CD4-positive, CD25-positive, alpha-beta regulatory T cell (primary cell): ENCODE data around the gene DNAH17. TPM values are rescaled to one million over a fixed set of nuclear protein-coding genes. Genes with fewer than 3 reads are reported as not detected.

Experiments used
- ATAC-seq, 2 donors: fragments of 150-1000 bp; cut with Tn5 transposase; one replicate each; pipeline ENCODE4 v1.10.0; 2021; ENCODE audit warnings: low read depth in 2 of 2, moderate number of reproducible peaks in 2 of 2, moderate library complexity in 1 of 2
- DNase-seq, 3 donors: peaks; one replicate each; pipeline versions ENCODE4 v3.0.0 to v3.0.0-alpha.2; 2012 to 2022; ENCODE audit warnings: mixed read lengths in 1 of 3
- H3K27ac ChIP-seq: one replicate; pipeline ENCODE4 v1.7.0; 2013; ENCODE audit warnings: mild to moderate bottlenecking, low read length; ENCODE audit not compliant: insufficient read depth, poor library complexity, severe bottlenecking
- H3K27me3 ChIP-seq: one replicate; pipeline ENCODE4 v1.7.0; 2013; ENCODE audit warnings: low read length; ENCODE audit not compliant: control insufficient read depth, insufficient read depth
- H3K36me3 ChIP-seq: one replicate; pipeline ENCODE4 v1.7.0; 2013; ENCODE audit warnings: mild to moderate bottlenecking, low read length, moderate library complexity; ENCODE audit not compliant: control insufficient read depth, insufficient read depth
- H3K4me1 ChIP-seq: 2 replicates; pipeline ENCODE4 v1.7.0; 2013; ENCODE audit warnings: mild to moderate bottlenecking, low read length; ENCODE audit not compliant: insufficient read depth, control insufficient read depth, poor library complexity, severe bottlenecking
- H3K4me3 ChIP-seq: one replicate; pipeline ENCODE4 v1.7.0; 2013; ENCODE audit warnings: low read depth, mild to moderate bottlenecking, low read length, moderate library complexity
- H3K9me3 ChIP-seq, 2 experiments: 1 replicate in 1 of 2; 2 replicates in 1 of 2; pipeline ENCODE4 v1.7.0; 2013; ENCODE audit warnings: low read length in 2 of 2, mild to moderate bottlenecking in 1 of 2, moderate library complexity in 1 of 2; ENCODE audit not compliant: control insufficient read depth in 2 of 2
- H3K27ac Mint-ChIP-seq, 3 donors: one replicate each; pipeline ENCODE4 v1.8.0; 2020 to 2022; ENCODE audit warnings: mild to moderate bottlenecking in 3 of 3, mixed read lengths in 3 of 3, moderate library complexity in 2 of 3
- H3K27me3 Mint-ChIP-seq: one replicate; pipeline ENCODE4 v1.8.0; 2022; ENCODE audit warnings: mild to moderate bottlenecking, mixed read lengths
- H3K36me3 Mint-ChIP-seq: one replicate; pipeline ENCODE4 v1.8.0; 2020; ENCODE audit warnings: mixed read lengths
- H3K4me1 Mint-ChIP-seq, 4 donors: one replicate each; pipeline ENCODE4 v1.8.0; 2020 to 2022; ENCODE audit warnings: mixed read lengths in 4 of 4, mild to moderate bottlenecking in 1 of 4
- H3K4me3 Mint-ChIP-seq, 4 donors: one replicate each; pipeline ENCODE4 v1.8.0; 2020 to 2022; ENCODE audit warnings: mild to moderate bottlenecking in 4 of 4, mixed read lengths in 4 of 4, moderate library complexity in 3 of 4
- H3K9me3 Mint-ChIP-seq, 7 donors: one replicate each; pipeline ENCODE4 v1.8.0; 2020 to 2022; ENCODE audit warnings: mixed read lengths in 7 of 7, mild to moderate bottlenecking in 3 of 7, moderate library complexity in 2 of 7
- polyA plus RNA-seq, 4 donors: library from polyadenylated mRNA; unstranded; fragments of 300-500 nt; fragmentation: Illumina TruSeq; gene quantifications; one replicate each; pipeline ENCODE4 v1.2.3, GENCODE V29; 2021
- total RNA-seq: library from RNA; stranded (reverse); gene quantifications from one replicate; pipeline ENCODE4 v1.2.3, GENCODE V29; 2022

Gene DNAH17
- total and polyA plus RNA-seq, 5 donors from 2014 or later = 0.24 to 3.4 (median 0.83) TPM; not detected in 1

GRCh38 chr17:78374631-78375274 lies 202.4 kb downstream of the DNAH17 start:
- Mint-ChIP-seq H3K27ac (no peak overlapping the region), H3K4me3 (no peak overlapping the region), H3K27me3 (peaks cover 5% of the 10 kb centered on the region), H3K9me3 (no peaks in the 10 kb centered on the region), H3K4me1 (peaks cover 0 to 13% (median 3%) of the 10 kb centered on the region in 4 donors), H3K36me3 (peaks cover 4% of the 10 kb centered on the region)
- Histone ChIP-seq H3K4me1 (peaks cover 16% of the 10 kb centered on the region), H3K27ac (no peak overlapping the region), H3K36me3 (no peaks in the 10 kb centered on the region), H3K4me3 (no peak overlapping the region), H3K9me3 (no peaks in the 10 kb centered on the region), H3K27me3 (no peaks in the 10 kb centered on the region)
- no peak for ATAC-seq
- DNase-seq = no peak

GRCh38 chr17:78374189-78374588 lies 203.0 kb downstream of the DNAH17 start:
- H3K27ac Mint-ChIP-seq = no peak overlapping the region

More at GRCh38 chr17:78374189-78374588, 203.0 kb downstream of the DNAH17 start:
- ATAC-seq (no peak), DNase-seq (no peak)
- Histone ChIP-seq H3K27me3 (no peaks in the 10 kb centered on the region), H3K4me1 (peaks cover 11% of the 10 kb centered on the region), H3K4me3 (no peak overlapping the region), H3K36me3 (no peaks in the 10 kb centered on the region), H3K9me3 (no peaks in the 10 kb centered on the region), H3K27ac (no peak overlapping the region)
- Mint-ChIP-seq H3K9me3 (no peaks in the 10 kb centered on the region), H3K4me1 (peaks cover 0 to 7% (median 2%) of the 10 kb centered on the region in 4 donors), H3K4me3 (peak overlapping the region in 1 of 4 donors; percentile 43), H3K36me3 (peaks cover 3% of the 10 kb centered on the region), H3K27me3 (peaks cover 5% of the 10 kb centered on the region)

Other genes with a start within 250 kb of the DNAH17 start
- gene SOCS3, start 217.3 kb downstream of the DNAH17 start, total RNA-seq = 218 TPM
- gene SOCS3, start 217.3 kb downstream of the DNAH17 start, polyA plus RNA-seq = 10 to 100 TPM; 26.4 to 74.2 (median 51.2) TPM
- 50.1 TPM for gene PGS1, start 198.7 kb downstream of the DNAH17 start, total RNA-seq
- 10 to 100 TPM; 29.6 to 35.4 (median 31.5) TPM for gene PGS1, start 198.7 kb downstream of the DNAH17 start, polyA plus RNA-seq
- 487 TPM for gene CYTH1, start 204.9 kb upstream of the DNAH17 start, total RNA-seq
- 100 to 1,000 TPM; 202 to 214 (median 206) TPM for gene CYTH1, start 204.9 kb upstream of the DNAH17 start, polyA plus RNA-seq